GM19193 (cell line): Measurements from ENCODE around the gene IFI44.

Experiments used
- POLR2A ChIP-seq: IDR thresholded peaks from 4 replicates; pipeline ENCODE4 v1.6.1; 2011; ENCODE audit not compliant: insufficient read depth, insufficient read length; ENCODE audit errors: extremely low read depth

Gene IFI44

GRCh38 chr1:78649628-78650027 lies at the start of gene IFI44:
Gene IFI44, plus strand, starts transcription at chr1:78649831. Its CDS starts 365 bp downstream, at chr1:78650196.
- TF ChIP-seq POLR2A: peak; percentile 73

GRCh38 chr1:78601068-78601467 lies 48.6 kb upstream of the IFI44 start:
- no peak for TF ChIP-seq POLR2A

DNA sequence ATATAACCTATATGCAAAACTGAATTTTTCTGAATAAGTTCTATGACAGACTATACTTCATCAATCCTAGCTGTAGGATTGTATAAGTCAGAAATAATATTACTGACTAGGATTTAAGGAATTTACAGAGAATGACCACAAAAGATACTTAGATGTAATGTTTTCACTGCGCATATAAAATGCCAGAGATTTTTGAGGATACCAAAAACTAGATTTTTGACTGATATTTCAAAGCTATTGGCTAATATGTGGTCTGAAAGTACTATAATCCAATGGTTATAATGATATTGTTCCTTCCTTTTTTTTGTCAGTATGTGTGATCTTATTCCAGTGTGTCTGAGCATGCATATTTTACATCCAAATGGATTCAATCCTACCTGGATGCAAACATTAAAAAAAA lies 46.4 kb upstream of the IFI44 start:
- no peak for TF ChIP-seq POLR2A

DNA sequence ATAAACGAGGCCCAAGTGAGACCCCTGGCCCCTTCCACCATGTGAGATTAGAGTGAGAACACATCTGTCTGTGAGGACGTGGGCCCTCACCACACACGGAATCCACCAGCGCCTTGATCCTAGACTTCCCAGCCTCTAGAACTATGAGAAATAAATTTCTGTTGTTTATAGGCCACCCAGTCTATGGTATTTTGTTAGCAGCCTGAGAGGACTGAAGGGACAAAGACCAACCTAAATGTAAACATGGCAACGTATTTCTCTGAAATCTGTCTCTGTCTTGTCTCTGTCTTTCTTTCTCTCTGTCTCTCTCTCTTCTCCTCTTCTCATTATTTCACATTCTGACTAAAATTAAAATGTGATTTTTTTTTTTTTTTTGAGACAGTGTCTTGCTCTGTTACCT lies 45.0 kb upstream of the IFI44 start:
- no peak for TF ChIP-seq POLR2A

- TF ChIP-seq POLR2A: no peak
Observed at GRCh38 chr1:78606274-78606673, 43.4 kb upstream of the IFI44 start.

GRCh38 chr1:78607334-78607927 lies 42.2 kb upstream of the IFI44 start:
- no peak for TF ChIP-seq POLR2A

DNA sequence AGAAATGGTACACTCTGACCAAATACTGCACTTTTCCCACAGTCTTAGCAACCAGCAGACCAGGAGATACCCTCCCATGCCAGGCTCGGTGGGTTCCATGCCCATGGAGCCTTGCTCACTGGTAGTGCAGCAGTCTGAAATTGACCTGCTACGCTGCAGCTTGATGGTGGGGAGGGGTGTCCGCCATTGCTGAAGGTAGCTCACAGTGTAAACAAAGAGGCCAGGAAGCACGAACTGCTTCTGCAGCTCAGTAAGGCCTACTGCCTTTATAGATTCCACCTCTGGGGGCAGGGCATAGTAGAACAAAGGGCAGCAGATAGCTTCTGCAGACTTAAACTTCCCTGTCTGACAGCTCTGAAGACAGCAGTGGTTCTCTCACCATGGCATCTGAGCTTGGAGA lies 41.7 kb upstream of the IFI44 start:
- TF ChIP-seq POLR2A: no peak

DNA sequence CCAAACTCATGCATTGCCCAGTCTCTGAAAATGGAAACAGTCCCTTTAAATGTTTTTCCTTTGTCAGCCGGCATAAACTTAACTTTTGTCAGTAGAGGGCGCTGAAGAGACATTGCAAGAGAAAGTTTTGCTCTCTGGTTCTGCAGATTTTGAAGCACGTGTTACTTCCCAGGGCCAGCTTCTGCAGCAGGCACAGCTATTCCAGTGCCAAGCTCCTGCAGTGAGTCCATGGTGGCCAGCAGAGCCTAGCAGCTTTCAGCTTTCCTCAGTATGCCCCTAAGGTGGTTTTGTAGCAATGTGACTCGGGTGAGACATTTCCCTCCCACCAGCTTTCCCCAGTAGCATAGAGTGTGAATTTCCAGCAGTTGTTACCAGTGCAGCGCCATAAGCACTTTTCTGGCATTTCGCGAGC lies 32.0 kb upstream of the IFI44 start:
- TF ChIP-seq POLR2A: peak; percentile 26

DNA sequence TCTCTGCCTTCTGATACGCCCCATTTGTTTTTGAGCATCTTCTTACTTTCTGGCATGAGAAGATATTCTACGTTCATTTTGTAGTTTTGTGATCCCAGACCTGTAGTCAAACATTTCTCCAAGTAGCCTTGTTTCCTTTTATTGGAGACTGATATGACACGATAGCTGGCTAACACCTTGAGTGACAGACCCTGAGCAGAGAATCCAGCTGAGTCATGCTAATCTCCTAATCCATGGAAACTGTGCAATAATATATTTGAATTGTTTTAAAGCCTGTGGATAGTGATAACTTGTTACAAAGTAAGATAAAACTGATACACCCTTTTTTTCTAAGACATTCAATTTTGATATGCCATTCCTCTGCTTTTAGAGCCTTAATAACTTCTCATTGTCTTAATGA lies 30.6 kb upstream of the IFI44 start:
- no peak for TF ChIP-seq POLR2A

DNA sequence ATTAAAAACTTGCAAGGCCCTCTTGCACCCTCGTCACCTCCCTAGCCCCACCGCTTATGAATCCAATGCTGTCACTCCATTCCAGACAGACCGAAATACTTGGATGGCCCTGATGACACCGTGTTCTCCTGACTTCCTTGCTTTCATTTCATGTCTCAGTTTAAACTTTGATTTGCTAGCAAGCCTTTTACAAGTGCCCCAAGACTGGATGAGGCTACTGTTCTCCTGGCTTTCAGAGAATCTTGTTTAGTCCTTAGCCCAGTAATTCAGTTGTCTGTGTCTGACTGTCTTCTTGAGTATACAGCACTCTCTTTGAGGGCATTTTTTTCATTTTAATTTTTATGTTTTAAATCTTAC lies 30.2 kb upstream of the IFI44 start:
- TF ChIP-seq POLR2A: no peak

DNA sequence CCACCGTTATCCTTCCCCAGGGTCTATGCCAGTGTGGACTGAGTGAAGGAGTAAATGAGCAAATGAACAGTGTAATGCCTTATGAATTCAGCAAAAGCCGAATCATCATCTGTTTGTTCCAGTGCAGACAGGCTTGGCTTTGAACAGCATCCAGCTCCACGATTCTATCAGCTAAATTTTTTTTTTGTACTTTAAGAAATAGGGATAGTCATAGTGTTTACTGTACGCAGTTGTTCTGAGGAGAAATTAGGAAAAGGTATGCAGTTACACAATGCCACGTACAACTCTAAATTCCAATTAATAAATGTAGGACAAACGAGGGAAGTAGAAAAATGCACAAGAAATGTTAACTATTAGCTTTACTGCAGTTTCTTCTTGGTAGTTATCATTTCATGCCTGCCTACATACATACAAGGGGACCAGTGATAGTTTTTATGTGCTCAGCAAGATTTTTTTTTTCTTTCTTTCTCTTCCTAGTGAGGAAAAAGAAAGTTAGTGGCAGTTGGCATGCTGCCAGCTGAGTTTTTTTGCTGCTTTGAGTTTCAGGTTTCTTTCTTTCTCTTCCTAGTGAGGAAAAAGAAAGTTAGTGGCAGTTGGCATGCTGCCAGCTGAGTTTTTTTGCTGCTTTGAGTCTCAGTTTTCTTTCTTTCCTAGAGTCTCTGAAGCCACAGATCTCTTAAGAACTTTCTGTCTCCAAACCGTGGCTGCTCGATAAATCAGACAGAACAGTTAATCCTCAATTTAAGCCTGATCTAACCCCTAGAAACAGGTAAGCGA lies 29.6 kb upstream of the IFI44 start, which contains the start of gene IFI44L:
IFI44L (plus strand) TSS at position 646 of the 777 bp plus-strand sequence. CDS start 7,468 bp downstream, outside the sequence.
- peak; percentile 31 for TF ChIP-seq POLR2A

DNA sequence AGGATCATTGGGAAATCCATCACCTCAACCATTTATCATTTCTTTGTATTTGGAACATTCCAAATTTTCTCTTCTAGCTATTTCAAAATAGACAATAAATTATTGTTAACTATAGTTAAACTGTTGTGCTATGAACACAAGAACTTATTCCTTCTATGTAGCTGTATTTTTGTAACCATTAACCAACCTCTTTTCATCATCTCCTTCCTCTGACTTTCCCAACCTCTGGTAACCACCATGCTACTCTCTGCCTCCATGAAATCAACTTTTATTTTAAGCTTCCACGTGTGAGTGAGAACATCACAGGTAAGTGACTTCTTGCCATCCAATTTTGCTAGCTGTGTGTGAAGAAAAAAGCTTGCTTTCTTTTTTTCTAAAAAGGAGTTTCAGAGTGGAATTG lies 29.0 kb upstream of the IFI44 start:
- no peak for TF ChIP-seq POLR2A

DNA sequence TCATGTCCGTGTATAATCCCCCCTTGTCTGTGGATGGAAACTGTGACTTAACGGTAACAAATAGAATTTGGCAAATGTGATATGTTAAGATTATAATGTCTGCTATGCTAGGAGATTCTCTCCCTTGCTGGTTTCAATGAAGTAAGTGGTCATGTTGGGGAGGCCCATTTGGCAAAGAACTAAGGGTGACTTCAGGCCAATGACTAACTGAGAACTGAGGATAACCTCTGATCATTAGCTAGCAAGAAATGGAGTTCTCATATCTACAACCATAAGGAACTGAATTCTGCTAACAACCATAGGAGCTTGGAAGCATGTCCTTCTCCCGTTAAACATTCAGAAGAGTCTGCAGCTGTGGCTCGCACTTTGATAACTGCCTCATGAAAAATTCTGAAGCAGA lies 27.1 kb upstream of the IFI44 start:
- no peak for TF ChIP-seq POLR2A

GRCh38 chr1:78624035-78624434 lies 25.6 kb upstream of the IFI44 start:
- TF ChIP-seq POLR2A: no peak

- TF ChIP-seq POLR2A: no peak
Observed at GRCh38 chr1:78627321-78627720, 22.3 kb upstream of the IFI44 start.

- no peak for TF ChIP-seq POLR2A
Observed at GRCh38 chr1:78630600-78630999, 19.0 kb upstream of the IFI44 start.

- TF ChIP-seq POLR2A: peak; percentile 80
Observed at GRCh38 chr1:78633209-78633608, 16.4 kb upstream of the IFI44 start.

DNA sequence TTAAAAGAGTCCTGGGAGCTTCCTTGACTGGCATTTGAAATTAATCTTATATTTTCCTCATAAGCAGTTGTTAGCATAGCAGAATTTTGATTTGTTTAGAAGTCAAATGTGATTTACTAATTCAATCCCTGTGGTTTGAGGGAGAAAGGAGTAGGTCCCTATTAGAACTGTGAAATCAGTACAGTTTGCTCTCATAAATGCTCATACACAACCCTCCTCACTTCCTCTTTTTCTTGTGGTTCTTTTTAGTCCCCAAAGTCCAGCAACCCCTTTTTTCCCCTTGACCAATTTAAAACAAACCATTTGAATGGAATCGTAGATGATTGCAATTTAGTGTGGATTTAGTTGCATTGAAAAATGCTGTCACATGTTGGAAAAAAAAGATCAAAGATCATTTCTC lies 9.2 kb upstream of the IFI44 start:
- TF ChIP-seq POLR2A: no peak

DNA sequence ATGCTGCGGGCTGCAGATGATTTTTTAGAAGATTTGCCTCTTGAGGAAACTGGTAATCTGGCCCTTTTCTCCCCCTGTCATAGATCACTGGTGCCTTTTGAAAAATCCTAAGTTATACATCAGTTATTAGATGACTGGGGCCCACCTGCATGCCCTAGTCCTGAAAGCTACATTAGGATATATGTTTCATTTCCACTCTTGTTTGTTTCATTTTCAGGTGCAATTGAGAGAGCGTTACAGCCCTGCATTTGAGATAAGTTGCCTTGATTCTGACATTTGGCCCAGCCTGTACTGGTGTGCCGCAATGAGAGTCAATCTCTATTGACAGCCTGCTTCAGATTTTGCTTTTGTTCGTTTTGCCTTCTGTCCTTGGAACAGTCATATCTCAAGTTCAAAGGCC lies 8.1 kb upstream of the IFI44 start:
- no peak for TF ChIP-seq POLR2A
